Gastroesophageal sphincter (tissue), 3 donors: Measurements from ENCODE around the gene SELENOI.

Experiments
- CTCF ChIP-seq, 4 experiments: fragments of 200-600 bp in 2 of 4; fragments of 450-650 bp in 2 of 4; sonication (generic) in 1 of 4; IDR thresholded peaks; one replicate each; pipeline ENCODE4 v1.5.1; 2017 to 2019; ENCODE audit warnings: antibody characterized with exemption in 4 of 4, mild to moderate bottlenecking in 2 of 4, moderate library complexity in 2 of 4
- POLR2A ChIP-seq, 2 donors: fragments of 450-650 bp; IDR thresholded peaks; one replicate each; pipeline ENCODE4 v1.6.1; 2017; ENCODE audit warnings: antibody characterized with exemption in 2 of 2, mild to moderate bottlenecking in 2 of 2, moderate library complexity in 1 of 2
- POLR2AphosphoS5 ChIP-seq: sonication (generic); formaldehyde crosslinking; IDR thresholded peaks from one replicate; pipeline ENCODE4 v1.6.1; 2017; ENCODE audit warnings: antibody characterized with exemption

GRCh38 chr2:26344581-26345282, 1.2 kb upstream of the SELENOI start:
- TF ChIP-seq POLR2A (IDR thresholded peaks at IDR 0.05), result no peak
- no peak for TF ChIP-seq CTCF (IDR thresholded peaks at IDR 0.05)
- no peak for TF ChIP-seq POLR2AphosphoS5
